Epithelial cell of proximal tubule (primary cell): ENCODE data around the gene MEF2C. TPM values are rescaled to one million over a fixed set of nuclear protein-coding genes. Genes with fewer than 3 reads are reported as not detected.

Source experiments
- DNase-seq: peaks from one replicate; pipeline ENCODE4 v3.0.0-alpha.2; 2011; ENCODE audit warnings: low read depth
- H3K4me3 ChIP-seq: 2 replicates; pipeline ENCODE4 v1.5.1; 2011; ENCODE audit warnings: low read depth, mild to moderate bottlenecking, low read length
- CTCF ChIP-seq: conservative IDR thresholded peaks from 2 replicates; pipeline ENCODE4 v1.5.1; 2012; ENCODE audit warnings: low read depth, mild to moderate bottlenecking, low read length
- total RNA-seq: library from RNA; depleted of rRNA; stranded (reverse); fragments of >200 nt; gene quantifications from 2 replicates; pipeline ENCODE4 v1.2.3, GENCODE V29; 2015

The MEF2C gene
- total RNA-seq, 1 donor from 2014 or later = 6.3 TPM

DNA sequence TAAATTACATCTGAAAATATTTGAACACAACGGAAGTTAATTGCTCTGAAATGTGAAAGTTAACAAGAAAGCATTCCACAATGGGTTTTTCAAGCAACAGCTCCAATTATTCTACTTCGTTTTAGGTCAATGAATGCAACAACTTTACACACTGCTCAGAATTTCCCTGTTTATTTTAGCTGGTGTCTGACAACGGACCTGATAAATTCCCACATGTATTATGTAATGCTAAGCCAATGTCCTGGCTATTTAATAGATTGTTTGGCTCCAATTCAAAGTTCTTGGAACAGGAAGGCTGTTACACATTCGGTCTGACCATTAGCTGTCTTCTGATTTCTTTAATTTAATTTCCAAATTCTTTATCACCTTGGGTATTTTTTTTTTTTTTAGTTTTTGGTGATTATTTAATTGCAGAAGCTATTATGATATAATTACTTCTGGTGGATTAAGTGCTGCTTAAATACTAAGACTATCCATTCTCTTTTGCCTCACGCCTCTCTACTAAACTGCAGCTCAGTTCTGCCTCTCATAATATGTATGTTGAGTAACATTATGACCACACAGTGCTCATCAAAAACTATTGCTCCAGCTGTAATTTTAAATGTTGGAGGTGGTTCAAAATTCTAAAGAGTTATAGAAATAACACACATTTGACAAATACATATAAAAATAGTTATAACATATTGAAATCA, 57.9 kb downstream of the MEF2C start:
- no peak for TF ChIP-seq CTCF
- no peak overlapping the region for H3K4me3 ChIP-seq
- peak; percentile 59 for DNase-seq

- no peak for DNase-seq
- no peak overlapping the region for H3K4me3 ChIP-seq
- no peak for TF ChIP-seq CTCF
Observed at GRCh38 chr5:88824141-88824540, 58.8 kb downstream of the MEF2C start.

DNA sequence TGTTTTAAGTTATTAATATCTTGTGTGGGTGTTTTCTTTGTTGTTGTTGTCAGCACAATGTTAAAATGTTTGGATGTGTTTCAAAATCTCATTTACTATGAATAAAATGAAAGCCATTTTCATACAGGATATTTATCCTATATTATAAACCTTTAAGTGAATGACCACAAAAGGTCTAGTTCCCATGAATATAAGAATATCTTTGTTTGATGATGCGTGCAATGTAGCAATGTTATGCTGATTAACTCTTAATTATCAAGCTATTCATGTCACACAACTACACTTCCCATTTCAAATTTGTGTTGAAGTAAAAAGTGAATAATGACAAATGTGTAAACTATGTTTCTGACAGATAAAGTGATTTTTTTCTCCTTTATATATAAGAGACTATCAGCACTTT, 59.8 kb downstream of the MEF2C start:
- no peak for TF ChIP-seq CTCF
- DNase-seq = no peak
- no peak overlapping the region for H3K4me3 ChIP-seq

DNA sequence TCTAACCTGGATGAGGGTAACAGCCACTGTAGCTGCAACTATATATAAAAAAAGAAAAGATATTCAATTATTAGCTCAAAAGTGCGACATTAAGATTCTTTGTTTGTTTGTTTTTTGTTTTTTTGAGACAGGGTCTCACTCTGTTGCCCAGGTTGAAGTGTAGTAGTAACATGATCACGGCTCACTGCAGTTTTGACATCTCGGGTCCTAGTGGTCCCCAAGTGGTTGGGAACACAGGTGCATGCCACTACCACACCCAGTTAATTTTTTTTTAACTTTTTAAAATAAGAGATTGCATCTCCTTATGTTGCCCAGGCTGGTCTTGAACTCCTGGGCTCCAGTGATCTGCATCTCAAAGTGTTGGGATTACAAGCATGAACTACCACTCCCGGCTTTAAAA, 61.8 kb downstream of the MEF2C start:
- no peak for TF ChIP-seq CTCF
- no peak for DNase-seq
- H3K4me3 ChIP-seq = no peak overlapping the region

DNA sequence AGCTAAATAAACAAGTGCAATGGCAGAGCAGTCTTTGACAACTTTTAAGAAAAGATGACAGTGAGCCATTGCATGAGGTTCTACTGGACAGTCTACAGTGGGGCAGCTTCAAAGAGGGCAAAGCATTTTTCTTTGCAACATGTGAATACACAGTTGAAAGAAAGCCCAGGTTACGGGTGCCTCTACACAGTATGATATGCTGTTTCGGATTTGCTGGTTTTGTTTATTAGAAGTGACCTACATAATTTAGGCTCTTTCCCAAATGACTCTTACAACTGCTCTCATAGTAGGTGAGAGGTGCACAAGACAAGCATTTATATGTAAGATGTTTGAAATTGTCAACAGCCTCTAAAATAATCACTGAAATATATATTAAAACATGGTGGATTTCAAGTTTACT, 62.4 kb downstream of the MEF2C start:
- TF ChIP-seq CTCF = no peak
- H3K4me3 ChIP-seq = no peak overlapping the region
- no peak for DNase-seq

GRCh38 chr5:88819301-88819999, 63.5 kb downstream of the MEF2C start:
- DNase-seq = no peak
- TF ChIP-seq CTCF = no peak
- no peak overlapping the region for H3K4me3 ChIP-seq

GRCh38 chr5:88818296-88818695, 64.7 kb downstream of the MEF2C start:
- no peak overlapping the region for H3K4me3 ChIP-seq
- no peak for DNase-seq
- TF ChIP-seq CTCF = no peak
